Activated T-helper 1 cell treated with anti-CD3 and anti-CD28 coated beads, Interleukin-12 subunit alpha, Interleukin-12 subunit beta, Interleukin-2, Interleukin-4 antibody, amounts not matched to agents 30 ng/mL and 10 ng/mL and 1 ng/mL, durations not matched to agents 14 hours and 24 hours and 36 hours (primary cell): ENCODE measurements around the gene PKD1. TPM values are rescaled to one million over a fixed set of nuclear protein-coding genes. Genes with fewer than 3 reads are reported as not detected.

Experiments used
- DNase-seq: peaks from one replicate; pipeline ENCODE4 v3.0.0; 2021; ENCODE audit warnings: low spot score
- H3K27ac Mint-ChIP-seq: one replicate; pipeline ENCODE4 v1.8.0; 2021; ENCODE audit warnings: mild to moderate bottlenecking, mixed read lengths
- H3K27me3 Mint-ChIP-seq: one replicate; pipeline ENCODE4 v1.8.0; 2022; ENCODE audit warnings: mild to moderate bottlenecking, moderate library complexity, mixed read lengths; ENCODE audit not compliant: insufficient read depth
- H3K36me3 Mint-ChIP-seq: one replicate; pipeline ENCODE4 v1.8.0; 2021; ENCODE audit warnings: low read depth, mixed read lengths
- H3K4me1 Mint-ChIP-seq: one replicate; pipeline ENCODE4 v1.8.0; 2021; ENCODE audit warnings: low read depth, mixed read lengths
- H3K4me3 Mint-ChIP-seq: one replicate; pipeline ENCODE4 v1.8.0; 2021; ENCODE audit warnings: mild to moderate bottlenecking, moderate library complexity, mixed read lengths
- H3K9me3 Mint-ChIP-seq: one replicate; pipeline ENCODE4 v1.8.0; 2021; ENCODE audit warnings: mixed read lengths
- intact Hi-C: fragments of 100-400 bp; cut with micrococcal nuclease; formaldehyde crosslinking; loops from one replicate; pipeline ENCODE4 v1.15.1; 2024
- total RNA-seq: library from RNA; stranded (reverse); gene quantifications from 2 replicates; pipeline ENCODE4 v1.2.3, GENCODE V29; 2022

Gene PKD1
- total RNA-seq, 1 donor from 2014 or later = 92.5 TPM

DNA sequence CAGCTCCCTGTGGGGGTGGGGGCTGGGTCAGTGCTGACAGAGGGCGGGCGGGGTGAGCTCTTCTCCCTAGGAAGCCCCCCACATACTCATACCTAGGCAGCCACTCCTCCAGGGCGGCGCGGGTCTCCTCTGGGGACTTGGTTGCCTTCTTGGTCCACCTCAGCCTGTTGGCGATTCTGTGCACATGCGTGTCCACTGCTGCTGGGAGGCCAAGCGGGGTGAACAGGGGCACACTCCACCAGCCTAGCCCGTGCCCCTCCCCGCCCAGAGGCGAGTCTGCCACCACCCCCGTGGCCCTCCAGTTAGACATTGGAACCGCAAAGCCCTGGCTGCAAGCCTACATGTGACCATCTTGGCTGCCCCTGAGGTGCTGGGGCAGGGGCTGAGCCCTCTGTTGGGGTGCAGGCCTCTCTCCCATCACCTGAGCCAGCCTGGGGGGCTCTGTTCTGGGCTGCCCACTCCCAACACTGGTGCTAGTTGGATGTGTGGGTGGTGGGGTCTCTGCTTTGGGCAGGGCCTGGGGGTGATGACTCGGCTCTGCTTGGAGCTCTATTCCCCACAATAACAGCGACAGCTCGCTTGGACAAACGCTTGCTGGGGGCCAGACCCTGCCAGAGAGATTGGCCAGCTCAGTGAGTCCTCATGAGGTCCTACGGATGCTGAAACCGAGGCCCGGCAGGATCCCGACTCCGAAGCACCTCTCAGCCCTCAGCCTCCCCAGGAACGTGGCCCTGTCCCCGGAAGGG lies 95.5 kb downstream of the PKD1 start:
- intact Hi-C loops = loop anchor here (10.0 kb wide), 1 partner anchor 615 kb away; the partner anchor contains the start of gene UQCC4
- H3K36me3 Mint-ChIP-seq = no peaks in the 10 kb centered on the region

DNA sequence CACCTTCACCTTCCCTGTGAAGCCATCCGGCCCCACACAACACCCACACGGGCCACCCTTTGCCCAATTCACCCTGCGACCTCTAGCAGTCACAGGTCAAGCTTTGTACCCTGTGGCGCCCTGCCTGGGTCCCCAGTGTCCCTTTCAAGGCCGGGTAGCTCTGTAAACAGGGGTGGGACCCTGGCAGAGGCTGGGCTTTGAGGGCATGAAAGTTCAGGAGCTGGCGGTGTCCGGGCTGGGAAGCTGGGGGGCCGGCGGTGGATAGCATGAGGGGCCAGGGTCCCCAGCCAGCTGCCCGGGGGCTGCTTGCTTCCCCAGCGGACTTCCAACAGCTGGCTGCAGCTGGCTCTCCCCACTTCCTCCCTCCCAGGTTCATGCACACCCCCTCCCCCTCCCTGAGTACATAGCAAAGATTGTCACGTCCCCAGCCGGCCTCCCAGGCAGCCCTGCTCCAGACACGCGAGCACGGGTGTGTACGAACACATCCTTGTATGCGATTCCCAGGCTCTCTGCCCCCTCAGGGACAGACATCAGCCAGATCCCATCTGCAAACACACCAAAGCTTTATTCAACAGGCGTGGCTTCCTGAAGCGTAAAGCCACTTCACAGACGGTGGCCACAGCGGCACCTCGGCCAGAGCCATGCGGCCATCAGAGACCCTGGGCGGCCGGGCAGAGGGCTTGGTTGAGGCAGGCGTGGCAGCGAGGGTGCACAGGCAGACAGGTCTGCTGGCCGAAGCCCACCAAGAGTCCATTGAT lies 96.2 kb downstream of the PKD1 start:
- H3K36me3 Mint-ChIP-seq = no peaks in the 10 kb centered on the region
- H3K4me3 Mint-ChIP-seq = no peak overlapping the region
- DNase-seq = no peak
- intact Hi-C loops = loop anchor here (10.0 kb wide), 1 partner anchor 615 kb away; the partner anchor contains the start of gene UQCC4
- no peak overlapping the region for H3K27ac Mint-ChIP-seq
- H3K9me3 Mint-ChIP-seq = no peaks in the 10 kb centered on the region
- no peaks in the 10 kb centered on the region for H3K27me3 Mint-ChIP-seq
- H3K4me1 Mint-ChIP-seq = no peaks in the 10 kb centered on the region

More for the DNA sequence above, 95.5 kb downstream of the PKD1 start:
- Mint-ChIP-seq H3K4me1 (no peaks in the 10 kb centered on the region), H3K4me3 (no peak overlapping the region), H3K9me3 (no peaks in the 10 kb centered on the region), H3K27ac (no peak overlapping the region), H3K27me3 (no peaks in the 10 kb centered on the region)
- DNase-seq = no peak

Other genes with a start within 250 kb of the PKD1 start
- gene HS3ST6, start 217.5 kb downstream of the PKD1 start, total RNA-seq = not detected in 2 replicates
- 22.1 and 26.1 TPM in 2 replicates for gene MSRB1, start 192.7 kb downstream of the PKD1 start, total RNA-seq
- gene RPL3L, start 181.2 kb downstream of the PKD1 start, total RNA-seq = 1.1 and 1.9 TPM in 2 replicates
- gene NDUFB10, start 176.4 kb downstream of the PKD1 start, total RNA-seq = 134 and 138 TPM in 2 replicates
- gene RPS2, start 171.1 kb downstream of the PKD1 start, total RNA-seq = 3,144 and 3,145 TPM in 2 replicates
- 0.70 and 0.93 TPM in 2 replicates for gene RNF151, start 169.0 kb downstream of the PKD1 start, total RNA-seq
- gene TBL3, start 163.8 kb downstream of the PKD1 start, total RNA-seq = 84.9 and 87.3 TPM in 2 replicates
- 0.24 TPM in 1 of 2 replicates, not detected in the other for gene NOXO1, start 154.4 kb downstream of the PKD1 start, total RNA-seq
- gene GFER, start 151.7 kb downstream of the PKD1 start, total RNA-seq = 46.2 and 54.0 TPM in 2 replicates
- 21.2 and 26.3 TPM in 2 replicates for gene SYNGR3, start 145.9 kb downstream of the PKD1 start, total RNA-seq
- gene ZNF598, start 126.1 kb downstream of the PKD1 start, total RNA-seq = 100 and 105 TPM in 2 replicates
- gene NPW, start 116.1 kb downstream of the PKD1 start, total RNA-seq = 3.6 and 3.9 TPM in 2 replicates
- 2.2 and 2.5 TPM in 2 replicates for gene NHERF2, start 109.0 kb downstream of the PKD1 start, total RNA-seq
- 50.0 and 52.7 TPM in 2 replicates for gene NTHL1, start 88.1 kb downstream of the PKD1 start, total RNA-seq
- gene TSC2, start 87.9 kb downstream of the PKD1 start, total RNA-seq = 96.4 and 111 TPM in 2 replicates
- gene RAB26, start 12.7 kb upstream of the PKD1 start, total RNA-seq = 0.24 and 0.70 TPM in 2 replicates
- 70.4 and 73.1 TPM in 2 replicates for gene TRAF7, start 19.9 kb upstream of the PKD1 start, total RNA-seq
- gene CASKIN1, start 60.7 kb upstream of the PKD1 start, total RNA-seq = 1.0 and 1.2 TPM in 2 replicates
- gene MLST8, start 69.6 kb upstream of the PKD1 start, total RNA-seq = 57.0 and 61.9 TPM in 2 replicates
- 24.7 and 25.1 TPM in 2 replicates for gene BRICD5, start 75.0 kb upstream of the PKD1 start, total RNA-seq
- 37.2 and 37.7 TPM in 2 replicates for gene PGP, start 78.9 kb upstream of the PKD1 start, total RNA-seq
- 35.6 and 37.4 TPM in 2 replicates for gene E4F1, start 87.7 kb upstream of the PKD1 start, total RNA-seq
- gene DNASE1L2, start 100.5 kb upstream of the PKD1 start, total RNA-seq = 1.6 and 2.2 TPM in 2 replicates
- 35.5 and 36.5 TPM in 2 replicates for gene ECI1, start 115.7 kb upstream of the PKD1 start, total RNA-seq
- 398 and 403 TPM in 2 replicates for gene RNPS1, start 132.2 kb upstream of the PKD1 start, total RNA-seq
- 9.0 and 10.0 TPM in 2 replicates for gene ABCA3, start 204.8 kb upstream of the PKD1 start, total RNA-seq